GM19452 (cell line): ENCODE data around the gene KREMEN1.

Experiments
- ATAC-seq: cut with Tn5 transposase; IDR thresholded peaks from one replicate; pipeline ENCODE4 v1.9.1; 2021; ENCODE audit not compliant: unreplicated experiment

The KREMEN1 gene

GRCh38 chr22:29128891-29129807, 56.3 kb downstream of the KREMEN1 start:
- ATAC-seq = no peak

GRCh38 chr22:29129808-29130140, 56.9 kb downstream of the KREMEN1 start:
- no peak for ATAC-seq

- no peak for ATAC-seq
Observed at GRCh38 chr22:29130476-29130875, 57.6 kb downstream of the KREMEN1 start.

GRCh38 chr22:29133603-29134133, 60.8 kb downstream of the KREMEN1 start:
- ATAC-seq = no peak

GRCh38 chr22:29134448-29134847, 61.6 kb downstream of the KREMEN1 start:
- no peak for ATAC-seq

- no peak for ATAC-seq
Observed at GRCh38 chr22:29136782-29137700, 64.2 kb downstream of the KREMEN1 start.

- ATAC-seq = no peak
Observed at GRCh38 chr22:29138556-29139305, 65.9 kb downstream of the KREMEN1 start.

GRCh38 chr22:29139965-29140782, 67.3 kb downstream of the KREMEN1 start:
- no peak for ATAC-seq

- no peak for ATAC-seq
Observed at GRCh38 chr22:29141078-29141688, 68.3 kb downstream of the KREMEN1 start.

- ATAC-seq = no peak
Observed at GRCh38 chr22:29142116-29142515, 69.3 kb downstream of the KREMEN1 start.

GRCh38 chr22:29143941-29144785, 71.3 kb downstream of the KREMEN1 start:
- no peak for ATAC-seq

GRCh38 chr22:29144786-29145160, 71.9 kb downstream of the KREMEN1 start:
- no peak for ATAC-seq

GRCh38 chr22:29145321-29146072, 72.7 kb downstream of the KREMEN1 start:
- ATAC-seq = no peak

GRCh38 chr22:29146091-29146560, 73.3 kb downstream of the KREMEN1 start:
- ATAC-seq = no peak

GRCh38 chr22:29146771-29147170, 73.9 kb downstream of the KREMEN1 start:
- ATAC-seq = no peak

- ATAC-seq = no peak
Observed at GRCh38 chr22:29147331-29147899, 74.6 kb downstream of the KREMEN1 start.

- ATAC-seq = no peak
Observed at GRCh38 chr22:29148036-29148435, 75.2 kb downstream of the KREMEN1 start.

GRCh38 chr22:29148826-29149225, 76.0 kb downstream of the KREMEN1 start:
- no peak for ATAC-seq
